GM12892 (cell line): ENCODE data around the gene ARVCF.

Experiments used
- POLR2A ChIP-seq: IDR thresholded peaks from 2 replicates; pipeline ENCODE4 v1.6.1; 2011; ENCODE audit warnings: low read depth, low read length, control low read depth
- POLR2AphosphoS5 ChIP-seq: IDR thresholded peaks from 2 replicates; pipeline ENCODE4 v1.6.1; 2011; ENCODE audit warnings: low read depth, low read length, control low read depth
- TAF1 ChIP-seq: IDR thresholded peaks from 2 replicates; pipeline ENCODE4 v1.6.1; 2011; ENCODE audit warnings: low read depth, mild to moderate bottlenecking, control low read depth, low read length, borderline replicate concordance

- TF ChIP-seq POLR2A (no peak), POLR2AphosphoS5 (no peak), TAF1 (no peak)
Observed at GRCh38 chr22:20001082-20001638, 15.5 kb downstream of the ARVCF start.
